Measurements from ENCODE around the gene MAP3K20. TPM values are rescaled to one million over a fixed set of nuclear protein-coding genes. Genes with fewer than 3 reads are reported as not detected.

MAP3K20 gene
- total RNA-seq, 1 donor from 2014 or later = 23.5 TPM

- H3K4me1 Mint-ChIP-seq (ENCODE audit: unreplicated experiment) = no peaks in the 10 kb centered on the region
- TF ChIP-seq, protein P1, sequence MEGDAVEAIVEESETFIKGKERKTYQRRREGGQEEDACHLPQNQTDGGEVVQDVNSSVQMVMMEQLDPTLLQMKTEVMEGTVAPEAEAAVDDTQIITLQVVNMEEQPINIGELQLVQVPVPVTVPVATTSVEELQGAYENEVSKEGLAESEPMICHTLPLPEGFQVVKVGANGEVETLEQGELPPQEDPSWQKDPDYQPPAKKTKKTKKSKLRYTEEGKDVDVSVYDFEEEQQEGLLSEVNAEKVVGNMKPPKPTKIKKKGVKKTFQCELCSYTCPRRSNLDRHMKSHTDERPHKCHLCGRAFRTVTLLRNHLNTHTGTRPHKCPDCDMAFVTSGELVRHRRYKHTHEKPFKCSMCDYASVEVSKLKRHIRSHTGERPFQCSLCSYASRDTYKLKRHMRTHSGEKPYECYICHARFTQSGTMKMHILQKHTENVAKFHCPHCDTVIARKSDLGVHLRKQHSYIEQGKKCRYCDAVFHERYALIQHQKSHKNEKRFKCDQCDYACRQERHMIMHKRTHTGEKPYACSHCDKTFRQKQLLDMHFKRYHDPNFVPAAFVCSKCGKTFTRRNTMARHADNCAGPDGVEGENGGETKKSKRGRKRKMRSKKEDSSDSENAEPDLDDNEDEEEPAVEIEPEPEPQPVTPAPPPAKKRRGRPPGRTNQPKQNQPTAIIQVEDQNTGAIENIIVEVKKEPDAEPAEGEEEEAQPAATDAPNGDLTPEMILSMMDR (conservative IDR thresholded peaks at IDR 0.05) = no peak
- no peaks in the 10 kb centered on the region for H3K27me3 Mint-ChIP-seq
- DNase-seq (ENCODE audit: extremely low spot score, unreplicated experiment) = no peak
- H3K27ac Mint-ChIP-seq = no peak overlapping the region
- H3K9me3 Mint-ChIP-seq = peaks cover 5% of the 10 kb centered on the region
- H3K4me3 Mint-ChIP-seq = no peak overlapping the region
- H3K36me3 Mint-ChIP-seq = peaks cover 21% of the 10 kb centered on the region
These were observed 42.0 kb downstream of the MAP3K20 start for GRCh38 chr2:173117678-173118077.

DNA sequence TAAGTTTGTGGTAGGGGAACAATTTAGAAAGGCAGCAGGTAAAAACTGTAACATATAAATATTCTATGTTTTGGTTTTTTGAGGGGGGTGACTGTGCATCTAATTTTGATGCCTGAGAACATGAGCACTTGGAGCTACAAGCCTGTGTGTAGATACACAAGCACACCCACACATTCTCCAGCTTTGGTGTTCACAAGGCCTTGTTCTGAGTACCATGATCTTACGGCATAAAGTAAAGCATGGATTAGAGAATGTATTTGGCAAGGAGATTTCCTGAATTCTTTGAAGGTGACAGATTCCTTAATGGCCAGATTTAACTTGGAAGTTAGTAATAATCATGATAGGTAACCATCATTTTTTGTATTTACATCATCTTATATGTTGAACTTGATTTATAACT is 42.7 kb downstream of the MAP3K20 start:
- Mint-ChIP-seq H3K4me3 (no peak overlapping the region), H3K4me1 (ENCODE audit: unreplicated experiment) (no peaks in the 10 kb centered on the region), H3K9me3 (peaks cover 5% of the 10 kb centered on the region), H3K27ac (no peak overlapping the region), H3K36me3 (peaks cover 17% of the 10 kb centered on the region), H3K27me3 (no peaks in the 10 kb centered on the region)
- no peak for DNase-seq (ENCODE audit: extremely low spot score, unreplicated experiment)
- TF ChIP-seq, protein P1 (conservative IDR thresholded peaks at IDR 0.05) = no peak

DNA sequence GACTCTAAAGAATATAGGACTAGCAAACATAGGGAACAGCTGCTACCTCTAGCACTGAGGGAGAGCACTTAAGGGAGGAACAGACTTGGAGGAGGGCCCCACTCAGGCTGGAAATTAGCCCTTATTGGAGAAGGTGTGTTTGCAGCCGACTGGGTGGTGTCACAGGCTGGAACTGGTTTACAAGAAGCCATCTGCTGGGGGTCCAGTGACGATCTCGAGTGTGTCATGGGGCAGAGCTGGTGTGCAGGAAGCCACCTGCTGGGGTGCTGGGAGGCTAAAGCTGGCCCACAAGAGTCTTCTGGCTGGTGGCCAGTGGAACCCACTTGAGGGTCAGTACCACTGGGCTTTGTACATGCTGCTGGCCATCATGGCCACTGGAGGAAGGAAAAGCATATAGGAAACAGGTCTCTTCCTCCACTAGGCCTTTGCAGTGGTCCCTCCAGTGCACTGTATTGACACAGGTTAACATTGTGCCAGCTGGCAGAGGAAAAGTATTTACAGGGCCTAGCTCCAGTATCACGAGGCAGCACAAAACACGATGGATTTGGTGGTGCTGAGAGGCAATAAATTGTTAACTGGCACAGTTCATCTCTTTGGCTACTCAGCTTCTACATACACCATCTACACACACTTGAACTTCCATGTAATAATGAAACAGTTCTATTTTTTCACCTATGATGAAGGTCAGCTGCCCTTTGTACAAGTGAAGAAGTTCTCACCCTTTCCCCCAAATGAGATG is 43.6 kb downstream of the MAP3K20 start:
- no peak for DNase-seq (ENCODE audit: extremely low spot score, unreplicated experiment)
- Mint-ChIP-seq H3K4me1 (ENCODE audit: unreplicated experiment) (no peaks in the 10 kb centered on the region), H3K36me3 (peaks cover 12% of the 10 kb centered on the region)

GRCh38 chr2:173119944-173120343 is 44.3 kb downstream of the MAP3K20 start:
- no peak overlapping the region for H3K4me3 Mint-ChIP-seq

More for the DNA sequence above, 43.6 kb downstream of the MAP3K20 start:
- no peaks in the 10 kb centered on the region for H3K27me3 Mint-ChIP-seq
- peaks cover 5% of the 10 kb centered on the region for H3K9me3 Mint-ChIP-seq
- H3K27ac Mint-ChIP-seq = no peak overlapping the region
- H3K4me3 Mint-ChIP-seq = no peak overlapping the region
- TF ChIP-seq, protein P1 (conservative IDR thresholded peaks at IDR 0.05) = no peak

GRCh38 chr2:173122936-173123335 is 47.3 kb downstream of the MAP3K20 start:
- Mint-ChIP-seq H3K27ac (no peak overlapping the region), H3K4me1 (ENCODE audit: unreplicated experiment) (no peaks in the 10 kb centered on the region), H3K4me3 (no peak overlapping the region), H3K27me3 (no peaks in the 10 kb centered on the region), H3K9me3 (peaks cover 5% of the 10 kb centered on the region), H3K36me3 (peaks cover 8% of the 10 kb centered on the region)
- DNase-seq (ENCODE audit: extremely low spot score, unreplicated experiment) = no peak
- TF ChIP-seq, protein P1 (conservative IDR thresholded peaks at IDR 0.05) = no peak

More at GRCh38 chr2:173119944-173120343, 44.3 kb downstream of the MAP3K20 start:
- Mint-ChIP-seq H3K36me3 (peaks cover 9% of the 10 kb centered on the region), H3K27me3 (no peaks in the 10 kb centered on the region), H3K9me3 (peaks cover 5% of the 10 kb centered on the region), H3K4me1 (ENCODE audit: unreplicated experiment) (no peaks in the 10 kb centered on the region), H3K27ac (no peak overlapping the region)
- DNase-seq (ENCODE audit: extremely low spot score, unreplicated experiment) = no peak
- TF ChIP-seq, protein P1 (conservative IDR thresholded peaks at IDR 0.05) = no peak

Data from type B pancreatic cell (in vitro differentiated cells).